Panc1 (cell line): Measurements from ENCODE around the gene LHPP. TPM values are rescaled to one million over a fixed set of nuclear protein-coding genes. Genes with fewer than 3 reads are reported as not detected.

Experiments used
- ATAC-seq: fragments of 200-7000 bp; cut with Tn5 transposase; 2 replicates; pipeline ENCODE4 v1.9.1; 2020; ENCODE audit warnings: mild to moderate bottlenecking, moderate library complexity
- BruUV-seq: library from RNA; stranded (reverse); fragments of 400-500 nt; replicated peaks from 2 replicates; lab custom pipeline; 2021; lab: Mats Ljungman, UMichigan
- CTCF ChIA-PET: fragments of 300-600 bp; sonication (Branson Sonifier 250); formaldehyde crosslinking; loops from one replicate; lab custom pipeline; 2022; ENCODE audit warnings: antibody characterized with exemption; lab: Charles Lee
- POLR2A ChIA-PET: fragments of 300-600 bp; sonication (Branson Sonifier 250); formaldehyde crosslinking; loops from one replicate; lab custom pipeline; 2022; ENCODE audit warnings: antibody characterized with exemption; lab: Charles Lee
- DNase-seq: peaks from one replicate; pipeline ENCODE4 v3.0.0-alpha.2; 2010; ENCODE audit warnings: low read depth, low spot score
- H3K27ac ChIP-seq: 2 replicates; pipeline ENCODE4 v1.5.1; 2011; ENCODE audit warnings: mild to moderate bottlenecking, low read length, inconsistent platforms
- H3K27me3 ChIP-seq: fragments of 200-500 bp; sonication (Bioruptor generic); 2 replicates; pipeline ENCODE4 v1.6.0; 2014; ENCODE audit warnings: low read length, inconsistent platforms; ENCODE audit not compliant: control insufficient read depth, insufficient read depth
- H3K36me3 ChIP-seq: fragments of 200-500 bp; sonication (Bioruptor generic); 2 replicates; pipeline ENCODE4 v1.5.1; 2014; ENCODE audit warnings: inconsistent platforms, mild to moderate bottlenecking, low read length, moderate library complexity; ENCODE audit not compliant: control insufficient read depth, insufficient read depth
- H3K4me1 ChIP-seq: 2 replicates; pipeline ENCODE4 v1.5.1; 2011; ENCODE audit warnings: inconsistent platforms, mild to moderate bottlenecking, low read length, moderate library complexity; ENCODE audit not compliant: control insufficient read depth, insufficient read depth
- H3K4me3 ChIP-seq, 2 experiments: 2 replicates each; pipeline ENCODE4 v1.5.1; 2011 to 2012; ENCODE audit warnings: low read depth in 2 of 2, low read length in 2 of 2, mild to moderate bottlenecking in 2 of 2, inconsistent platforms in 1 of 2, moderate library complexity in 1 of 2
- H3K9me3 ChIP-seq: fragments of 200-500 bp; sonication (Bioruptor generic); 2 replicates; pipeline ENCODE4 v1.5.1; 2014; ENCODE audit warnings: low read depth, mild to moderate bottlenecking, inconsistent platforms, low read length, moderate library complexity; ENCODE audit not compliant: control insufficient read depth, insufficient read depth
- POLR2AphosphoS5 ChIP-seq: IDR thresholded peaks from 2 replicates; pipeline ENCODE4 v1.6.1; 2012; ENCODE audit warnings: mild to moderate bottlenecking, low read depth, low read length, moderate library complexity
- REST ChIP-seq, 2 experiments: IDR thresholded peaks; 2 replicates each; pipeline ENCODE4 v1.6.1; 2011 to 2012; ENCODE audit warnings: low read depth in 2 of 2, control low read depth in 1 of 2, low read length in 1 of 2, mild to moderate bottlenecking in 1 of 2, moderate library complexity in 1 of 2; ENCODE audit not compliant: insufficient read depth in 1 of 2
- SIN3A ChIP-seq: IDR thresholded peaks from 2 replicates; pipeline ENCODE4 v1.6.1; 2012; ENCODE audit warnings: low read depth, mild to moderate bottlenecking, low read length, moderate library complexity, borderline replicate concordance; ENCODE audit not compliant: insufficient read depth
- TCF7L2 ChIP-seq: IDR thresholded peaks from 2 replicates; pipeline ENCODE4 v1.6.1; 2011; ENCODE audit warnings: mild to moderate bottlenecking, low read depth, low read length, inconsistent platforms
- in situ Hi-C: cut with HindIII; loops from 2 replicates; pipeline ENCODE4 v1.10.0; 2016; ENCODE audit warnings: low sequenced_read_pairs, low pct_unique_long_range_greater_than_20kb
- intact Hi-C: fragments of 100-400 bp; cut with micrococcal nuclease; formaldehyde crosslinking; loops from one replicate; pipeline ENCODE4 v1.10.0; 2022; ENCODE audit not compliant: unreplicated experiment
- total RNA-seq: library from RNA; stranded (reverse); gene quantifications from one replicate; pipeline ENCODE4 v1.2.1, GENCODE V29; 2021; ENCODE audit not compliant: unreplicated experiment
- TF ChIP-seq, protein P1 (sequence below): fragments of 450-650 bp; IDR thresholded peaks from 2 replicates; pipeline ENCODE4 v1.5.1; 2017; ENCODE audit warnings: mild to moderate bottlenecking

LHPP gene
- total RNA-seq, 1 experiment from 2014 or later, result 15.0 TPM

GRCh38 chr10:124565565-124566221 lies 104.1 kb downstream of the LHPP start:
- intact Hi-C loops (no loop called here), in situ Hi-C loops (no loop called here)
- no peak overlapping the region for H3K4me3 ChIP-seq
- TF ChIP-seq REST (IDR thresholded peaks at IDR 0.05; ENCODE audit: insufficient read depth in 1 of 2, low read depth in 2 of 2, low read length in 1 of 2) (no peak), POLR2AphosphoS5 (no peak), TCF7L2 (no peak), SIN3A (no peak)
- TF ChIP-seq, protein P1, sequence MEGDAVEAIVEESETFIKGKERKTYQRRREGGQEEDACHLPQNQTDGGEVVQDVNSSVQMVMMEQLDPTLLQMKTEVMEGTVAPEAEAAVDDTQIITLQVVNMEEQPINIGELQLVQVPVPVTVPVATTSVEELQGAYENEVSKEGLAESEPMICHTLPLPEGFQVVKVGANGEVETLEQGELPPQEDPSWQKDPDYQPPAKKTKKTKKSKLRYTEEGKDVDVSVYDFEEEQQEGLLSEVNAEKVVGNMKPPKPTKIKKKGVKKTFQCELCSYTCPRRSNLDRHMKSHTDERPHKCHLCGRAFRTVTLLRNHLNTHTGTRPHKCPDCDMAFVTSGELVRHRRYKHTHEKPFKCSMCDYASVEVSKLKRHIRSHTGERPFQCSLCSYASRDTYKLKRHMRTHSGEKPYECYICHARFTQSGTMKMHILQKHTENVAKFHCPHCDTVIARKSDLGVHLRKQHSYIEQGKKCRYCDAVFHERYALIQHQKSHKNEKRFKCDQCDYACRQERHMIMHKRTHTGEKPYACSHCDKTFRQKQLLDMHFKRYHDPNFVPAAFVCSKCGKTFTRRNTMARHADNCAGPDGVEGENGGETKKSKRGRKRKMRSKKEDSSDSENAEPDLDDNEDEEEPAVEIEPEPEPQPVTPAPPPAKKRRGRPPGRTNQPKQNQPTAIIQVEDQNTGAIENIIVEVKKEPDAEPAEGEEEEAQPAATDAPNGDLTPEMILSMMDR, result no peak; the same call in 1 of the 2 replicates
- no peak for DNase-seq
- BruUV-seq, result no TSS peak
- no peak overlapping the region for H3K27ac ChIP-seq
- H3K27me3 ChIP-seq, result no peaks in the 10 kb centered on the region; the same call in 1 of the 2 replicates
- H3K9me3 ChIP-seq, result no peaks in the 10 kb centered on the region
- POLR2A ChIA-PET, result no interaction called here
- CTCF ChIA-PET, result interaction anchor here (0.6 to 0.9 kb wide), 4 partner anchors 25 to 139 kb away, joined by 3 to 4 read pairs (median 3); no protein-coding TSS in a partner anchor
- no peaks in the 10 kb centered on the region for H3K36me3 ChIP-seq
- ATAC-seq, result peak; percentile 40; the same call in 1 of the 2 replicates
- no peaks in the 10 kb centered on the region for H3K4me1 ChIP-seq

GRCh38 chr10:124566222-124566888 lies 104.7 kb downstream of the LHPP start:
- DNase-seq (no peak), ATAC-seq (no peak)
- Histone ChIP-seq H3K27ac (no peak overlapping the region), H3K36me3 (no peaks in the 10 kb centered on the region), H3K4me3 (no peak overlapping the region), H3K4me1 (no peaks in the 10 kb centered on the region), H3K27me3 (no peaks in the 10 kb centered on the region; the same call in 1 of the 2 replicates), H3K9me3 (no peaks in the 10 kb centered on the region)
- ChIA-PET POLR2A (no interaction called here), CTCF (no interaction called here)
- BruUV-seq, result no TSS peak
- intact Hi-C loops (no loop called here), in situ Hi-C loops (no loop called here)
- TF ChIP-seq, protein P1, result no peak
- TF ChIP-seq TCF7L2 (no peak), POLR2AphosphoS5 (no peak), REST (IDR thresholded peaks at IDR 0.05; ENCODE audit: insufficient read depth in 1 of 2, low read depth in 2 of 2, low read length in 1 of 2) (no peak), SIN3A (no peak)
